HL-60 (cell line): ENCODE results near the gene CUTA.

Source experiments
- CTCF ChIP-seq: IDR thresholded peaks from one replicate; pipeline ENCODE4 v1.5.1; 2011; ENCODE audit warnings: low read length, control low read depth, inconsistent platforms; ENCODE audit not compliant: insufficient read depth
- POLR2AphosphoS5 ChIP-seq: IDR thresholded peaks from 2 replicates; pipeline ENCODE4 v1.6.1; 2012; ENCODE audit warnings: low read depth

GRCh38 chr6:33383427-33384185, 34.3 kb downstream of the CUTA start:
- no peak for TF ChIP-seq POLR2AphosphoS5
- no peak for TF ChIP-seq CTCF
